ENCODE data around the gene GPR39.
A peak's percentile ranks its signal among the peaks of the same experiment; 100 is the strongest.

GPR39 gene

GRCh38 chr2:132470746-132471145, 54.1 kb downstream of the GPR39 start:
- TF ChIP-seq, protein P1, sequence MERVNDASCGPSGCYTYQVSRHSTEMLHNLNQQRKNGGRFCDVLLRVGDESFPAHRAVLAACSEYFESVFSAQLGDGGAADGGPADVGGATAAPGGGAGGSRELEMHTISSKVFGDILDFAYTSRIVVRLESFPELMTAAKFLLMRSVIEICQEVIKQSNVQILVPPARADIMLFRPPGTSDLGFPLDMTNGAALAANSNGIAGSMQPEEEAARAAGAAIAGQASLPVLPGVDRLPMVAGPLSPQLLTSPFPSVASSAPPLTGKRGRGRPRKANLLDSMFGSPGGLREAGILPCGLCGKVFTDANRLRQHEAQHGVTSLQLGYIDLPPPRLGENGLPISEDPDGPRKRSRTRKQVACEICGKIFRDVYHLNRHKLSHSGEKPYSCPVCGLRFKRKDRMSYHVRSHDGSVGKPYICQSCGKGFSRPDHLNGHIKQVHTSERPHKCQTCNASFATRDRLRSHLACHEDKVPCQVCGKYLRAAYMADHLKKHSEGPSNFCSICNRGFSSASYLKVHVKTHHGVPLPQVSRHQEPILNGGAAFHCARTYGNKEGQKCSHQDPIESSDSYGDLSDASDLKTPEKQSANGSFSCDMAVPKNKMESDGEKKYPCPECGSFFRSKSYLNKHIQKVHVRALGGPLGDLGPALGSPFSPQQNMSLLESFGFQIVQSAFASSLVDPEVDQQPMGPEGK (CRISPR knock-in tag; IDR thresholded peaks at IDR 0.05; ENCODE audit: borderline replicate concordance): no peak
- TF ChIP-seq PPARA (CRISPR knock-in tag; IDR thresholded peaks at IDR 0.05; ENCODE audit: borderline replicate concordance): no peak
- TF ChIP-seq TOX (CRISPR knock-in tag; IDR thresholded peaks at IDR 0.05; ENCODE audit: borderline replicate concordance): no peak
- no peak for TF ChIP-seq SNAI2 (CRISPR knock-in tag; IDR thresholded peaks at IDR 0.05)
- TF ChIP-seq BACH2 (CRISPR knock-in tag; IDR thresholded peaks at IDR 0.05; ENCODE audit: borderline replicate concordance): no peak
- no peak for TF ChIP-seq RARB (CRISPR knock-in tag; IDR thresholded peaks at IDR 0.05)
- no peak for TF ChIP-seq OSR1 (CRISPR knock-in tag; IDR thresholded peaks at IDR 0.05)
- TF ChIP-seq ZNF70 (CRISPR knock-in tag; IDR thresholded peaks at IDR 0.05): no peak
- TF ChIP-seq, protein P2, sequence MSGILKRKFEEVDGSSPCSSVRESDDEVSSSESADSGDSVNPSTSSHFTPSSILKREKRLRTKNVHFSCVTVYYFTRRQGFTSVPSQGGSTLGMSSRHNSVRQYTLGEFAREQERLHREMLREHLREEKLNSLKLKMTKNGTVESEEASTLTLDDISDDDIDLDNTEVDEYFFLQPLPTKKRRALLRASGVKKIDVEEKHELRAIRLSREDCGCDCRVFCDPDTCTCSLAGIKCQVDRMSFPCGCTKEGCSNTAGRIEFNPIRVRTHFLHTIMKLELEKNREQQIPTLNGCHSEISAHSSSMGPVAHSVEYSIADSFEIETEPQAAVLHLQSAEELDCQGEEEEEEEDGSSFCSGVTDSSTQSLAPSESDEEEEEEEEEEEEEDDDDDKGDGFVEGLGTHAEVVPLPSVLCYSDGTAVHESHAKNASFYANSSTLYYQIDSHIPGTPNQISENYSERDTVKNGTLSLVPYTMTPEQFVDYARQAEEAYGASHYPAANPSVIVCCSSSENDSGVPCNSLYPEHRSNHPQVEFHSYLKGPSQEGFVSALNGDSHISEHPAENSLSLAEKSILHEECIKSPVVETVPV (CRISPR knock-in tag; IDR thresholded peaks at IDR 0.05): no peak
- TF ChIP-seq ESRRG (CRISPR knock-in tag; IDR thresholded peaks at IDR 0.05): no peak
- no peak for TF ChIP-seq GLIS3 (CRISPR knock-in tag; IDR thresholded peaks at IDR 0.05)
- no peak for ATAC-seq

GRCh38 chr2:132473174-132473883, 56.7 kb downstream of the GPR39 start:
- TF ChIP-seq TCF4 (CRISPR knock-in tag; IDR thresholded peaks at IDR 0.05; ENCODE audit: borderline replicate concordance) (peak; percentile 91), SNAI2 (CRISPR knock-in tag; IDR thresholded peaks at IDR 0.05) (no peak), ZC3H10 (CRISPR knock-in tag; IDR thresholded peaks at IDR 0.05) (no peak)
- TF ChIP-seq, protein P3, sequence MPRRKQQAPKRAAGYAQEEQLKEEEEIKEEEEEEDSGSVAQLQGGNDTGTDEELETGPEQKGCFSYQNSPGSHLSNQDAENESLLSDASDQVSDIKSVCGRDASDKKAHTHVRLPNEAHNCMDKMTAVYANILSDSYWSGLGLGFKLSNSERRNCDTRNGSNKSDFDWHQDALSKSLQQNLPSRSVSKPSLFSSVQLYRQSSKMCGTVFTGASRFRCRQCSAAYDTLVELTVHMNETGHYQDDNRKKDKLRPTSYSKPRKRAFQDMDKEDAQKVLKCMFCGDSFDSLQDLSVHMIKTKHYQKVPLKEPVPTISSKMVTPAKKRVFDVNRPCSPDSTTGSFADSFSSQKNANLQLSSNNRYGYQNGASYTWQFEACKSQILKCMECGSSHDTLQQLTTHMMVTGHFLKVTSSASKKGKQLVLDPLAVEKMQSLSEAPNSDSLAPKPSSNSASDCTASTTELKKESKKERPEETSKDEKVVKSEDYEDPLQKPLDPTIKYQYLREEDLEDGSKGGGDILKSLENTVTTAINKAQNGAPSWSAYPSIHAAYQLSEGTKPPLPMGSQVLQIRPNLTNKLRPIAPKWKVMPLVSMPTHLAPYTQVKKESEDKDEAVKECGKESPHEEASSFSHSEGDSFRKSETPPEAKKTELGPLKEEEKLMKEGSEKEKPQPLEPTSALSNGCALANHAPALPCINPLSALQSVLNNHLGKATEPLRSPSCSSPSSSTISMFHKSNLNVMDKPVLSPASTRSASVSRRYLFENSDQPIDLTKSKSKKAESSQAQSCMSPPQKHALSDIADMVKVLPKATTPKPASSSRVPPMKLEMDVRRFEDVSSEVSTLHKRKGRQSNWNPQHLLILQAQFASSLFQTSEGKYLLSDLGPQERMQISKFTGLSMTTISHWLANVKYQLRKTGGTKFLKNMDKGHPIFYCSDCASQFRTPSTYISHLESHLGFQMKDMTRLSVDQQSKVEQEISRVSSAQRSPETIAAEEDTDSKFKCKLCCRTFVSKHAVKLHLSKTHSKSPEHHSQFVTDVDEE (CRISPR knock-in tag; IDR thresholded peaks at IDR 0.05): peak; percentile 74
- no peak for ATAC-seq

DNA sequence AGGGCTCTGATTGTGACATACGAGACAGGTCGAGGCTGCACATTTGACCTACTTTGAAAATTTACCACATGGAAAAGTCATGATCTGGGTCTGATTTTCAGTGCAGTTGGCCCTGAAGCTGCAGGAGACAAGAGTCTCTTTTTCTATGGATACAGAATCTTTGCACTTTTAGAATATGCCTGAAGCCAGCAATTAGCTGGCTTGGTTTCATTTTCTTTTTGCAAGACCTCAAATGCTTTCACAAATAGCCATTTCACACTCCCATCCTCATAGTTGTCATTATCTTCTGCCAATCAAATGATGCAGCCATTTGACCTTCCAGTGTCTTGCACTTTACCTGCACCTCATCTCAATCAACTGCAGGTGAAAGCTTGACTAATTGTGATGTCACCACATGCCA, 59.0 kb downstream of the GPR39 start:
- no peak for ATAC-seq
- TF ChIP-seq, protein P2 (CRISPR knock-in tag; IDR thresholded peaks at IDR 0.05): no peak
- TF ChIP-seq BACH2 (CRISPR knock-in tag; IDR thresholded peaks at IDR 0.05; ENCODE audit: borderline replicate concordance): no peak
- TF ChIP-seq ZNF8 (CRISPR knock-in tag; IDR thresholded peaks at IDR 0.05): no peak
- no peak for TF ChIP-seq ZNF70 (CRISPR knock-in tag; IDR thresholded peaks at IDR 0.05)
- TF ChIP-seq GLIS3 (CRISPR knock-in tag; IDR thresholded peaks at IDR 0.05): no peak
- TF ChIP-seq, protein P3 (CRISPR knock-in tag; IDR thresholded peaks at IDR 0.05): no peak
- TF ChIP-seq TCF4 (CRISPR knock-in tag; IDR thresholded peaks at IDR 0.05; ENCODE audit: borderline replicate concordance): no peak
- no peak for TF ChIP-seq ZFP30 (CRISPR knock-in tag; IDR thresholded peaks at IDR 0.05)
- no peak for TF ChIP-seq ZNF565 (CRISPR knock-in tag; conservative IDR thresholded peaks at IDR 0.05; ENCODE audit: low read depth)
- TF ChIP-seq ESRRG (CRISPR knock-in tag; IDR thresholded peaks at IDR 0.05): no peak
- TF ChIP-seq ARNTL (CRISPR knock-in tag; IDR thresholded peaks at IDR 0.05; ENCODE audit: borderline replicate concordance, low read depth): no peak
- TF ChIP-seq OSR1 (CRISPR knock-in tag; IDR thresholded peaks at IDR 0.05): no peak
- TF ChIP-seq RARB (CRISPR knock-in tag; IDR thresholded peaks at IDR 0.05): no peak
- TF ChIP-seq, protein P4, sequence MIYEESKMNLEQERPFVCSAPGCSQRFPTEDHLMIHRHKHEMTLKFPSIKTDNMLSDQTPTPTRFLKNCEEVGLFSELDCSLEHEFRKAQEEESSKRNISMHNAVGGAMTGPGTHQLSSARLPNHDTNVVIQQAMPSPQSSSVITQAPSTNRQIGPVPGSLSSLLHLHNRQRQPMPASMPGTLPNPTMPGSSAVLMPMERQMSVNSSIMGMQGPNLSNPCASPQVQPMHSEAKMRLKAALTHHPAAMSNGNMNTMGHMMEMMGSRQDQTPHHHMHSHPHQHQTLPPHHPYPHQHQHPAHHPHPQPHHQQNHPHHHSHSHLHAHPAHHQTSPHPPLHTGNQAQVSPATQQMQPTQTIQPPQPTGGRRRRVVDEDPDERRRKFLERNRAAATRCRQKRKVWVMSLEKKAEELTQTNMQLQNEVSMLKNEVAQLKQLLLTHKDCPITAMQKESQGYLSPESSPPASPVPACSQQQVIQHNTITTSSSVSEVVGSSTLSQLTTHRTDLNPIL (CRISPR knock-in tag; IDR thresholded peaks at IDR 0.05; ENCODE audit: low read depth): no peak
- TF ChIP-seq ISL1 (CRISPR knock-in tag; IDR thresholded peaks at IDR 0.05): no peak
- TF ChIP-seq, protein P5, sequence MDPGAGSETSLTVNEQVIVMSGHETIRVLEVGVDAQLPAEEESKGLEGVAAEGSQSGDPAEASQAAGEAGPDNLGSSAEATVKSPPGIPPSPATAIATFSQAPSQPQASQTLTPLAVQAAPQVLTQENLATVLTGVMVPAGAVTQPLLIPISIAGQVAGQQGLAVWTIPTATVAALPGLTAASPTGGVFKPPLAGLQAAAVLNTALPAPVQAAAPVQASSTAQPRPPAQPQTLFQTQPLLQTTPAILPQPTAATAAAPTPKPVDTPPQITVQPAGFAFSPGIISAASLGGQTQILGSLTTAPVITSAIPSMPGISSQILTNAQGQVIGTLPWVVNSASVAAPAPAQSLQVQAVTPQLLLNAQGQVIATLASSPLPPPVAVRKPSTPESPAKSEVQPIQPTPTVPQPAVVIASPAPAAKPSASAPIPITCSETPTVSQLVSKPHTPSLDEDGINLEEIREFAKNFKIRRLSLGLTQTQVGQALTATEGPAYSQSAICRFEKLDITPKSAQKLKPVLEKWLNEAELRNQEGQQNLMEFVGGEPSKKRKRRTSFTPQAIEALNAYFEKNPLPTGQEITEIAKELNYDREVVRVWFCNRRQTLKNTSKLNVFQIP (CRISPR knock-in tag; IDR thresholded peaks at IDR 0.05; ENCODE audit: borderline replicate concordance, low read depth): no peak
